Kidney (tissue), 14 donors: ENCODE measurements around the gene AK9. TPM values are rescaled to one million over a fixed set of nuclear protein-coding genes. Genes with fewer than 3 reads are reported as not detected.

Source experiments
- DNase-seq, 5 donors: peaks; one replicate each; pipeline ENCODE4 v3.0.0-alpha.2; 2013 to 2020
- FAIRE-seq: peaks from 2 replicates; lab custom pipeline; 2012; peaks lifted over from hg19 to GRCh38; lab: Jason Lieb, UNC
- H3K27ac ChIP-seq, 2 donors: one replicate each; pipeline ENCODE4 v1.7.0; 2013; ENCODE audit warnings: low read depth in 2 of 2, low read length in 2 of 2, inconsistent platforms in 1 of 2
- H3K27me3 ChIP-seq: one replicate; pipeline ENCODE4 v1.7.1; 2013; ENCODE audit warnings: low read length, inconsistent platforms; ENCODE audit not compliant: control insufficient read depth, insufficient read depth
- H3K36me3 ChIP-seq, 3 donors: one replicate each; pipeline versions ENCODE4 v1.7.0 to v1.7.1; 2013; ENCODE audit warnings: low read length in 3 of 3, control low read depth in 1 of 3, inconsistent platforms in 1 of 3; ENCODE audit not compliant: insufficient read depth in 3 of 3, control insufficient read depth in 2 of 3
- H3K4me1 ChIP-seq, 3 donors: one replicate each; pipeline versions ENCODE4 v1.7.0 to v1.7.1; 2013; ENCODE audit warnings: low read length in 3 of 3, inconsistent platforms in 1 of 3, low read depth in 1 of 3; ENCODE audit not compliant: control insufficient read depth in 2 of 3, insufficient read depth in 2 of 3
- H3K4me3 ChIP-seq, 3 donors: one replicate each; pipeline versions ENCODE4 v1.7.0 to v1.8.1; 2013; ENCODE audit warnings: low read length in 3 of 3, control low read depth in 1 of 3, inconsistent platforms in 1 of 3
- H3K9ac ChIP-seq, 3 donors: one replicate each; pipeline versions ENCODE4 v1.7.0 to v1.7.1; 2013; ENCODE audit warnings: low read length in 3 of 3, control low read depth in 1 of 3, inconsistent platforms in 1 of 3
- H3K9me3 ChIP-seq, 3 donors: one replicate each; pipeline versions ENCODE4 v1.7.0 to v1.7.1; 2013; ENCODE audit warnings: low read length in 3 of 3, control low read depth in 1 of 3, inconsistent platforms in 1 of 3; ENCODE audit not compliant: control insufficient read depth in 2 of 3, insufficient read depth in 1 of 3
- CTCF ChIP-seq: IDR thresholded peaks from 3 replicates; pipeline ENCODE4 v1.5.1; 2012; ENCODE audit warnings: mild to moderate bottlenecking, moderate library complexity, borderline replicate concordance; ENCODE audit not compliant: insufficient read depth; ENCODE audit errors: extremely low read depth
- intact Hi-C: fragments of 100-400 bp; cut with DNase I; formaldehyde crosslinking; loops from one replicate; pipeline ENCODE4 v1.11.1; 2022
- polyA plus RNA-seq: library from polyadenylated mRNA; stranded (reverse); fragments of 350-450 nt; fragmentation: Illumina TruSeq; extraction: RNeasy Lipid Tissue Mini Kit (QIAGEN cat#74804); gene quantifications from one replicate; pipeline ENCODE4 v1.2.3, GENCODE V29; 2014; ENCODE audit warnings: low read depth, low replicate concordance; ENCODE audit not compliant: insufficient read depth
- total RNA-seq: library from RNA; stranded (reverse); fragmentation: NEBNext Ultra II Directional; extraction: Animal tissue kit (Norgen Biotek cat#: 25700); gene quantifications from one replicate; pipeline ENCODE4 v1.2.1, GENCODE V29; 2021
- donor health status: control.
- donor health status: control.
- donor health status: control.
- donor health status: control.
- donor health status: control.
- donor health status: DM: yes; HTN: yes; CAD: no.
- donor health status: Normal renal cell carcinoma (clear cell type).

AK9 gene
- total and polyA plus RNA-seq, 2 donors from 2014 or later, result 4.6 to 10.9 TPM

- intact Hi-C loops, result no loop called here
- no peak for TF ChIP-seq CTCF
Measured at GRCh38 chr6:109498936-109499335, 192.1 kb downstream of the AK9 start.

GRCh38 chr6:109498052-109498451 lies 192.9 kb downstream of the AK9 start:
- H3K27me3 ChIP-seq, result no peaks in the 10 kb centered on the region
- no peak for TF ChIP-seq CTCF
- H3K9ac ChIP-seq, result no peak overlapping the region
- H3K4me1 ChIP-seq, result peaks cover 0 to 5% (median 2%) of the 10 kb centered on the region in 3 donors
- H3K4me3 ChIP-seq, result no peak overlapping the region
- DNase-seq (peak in 2 of 5 donors; percentile 46 to 58), FAIRE-seq (no peak)
- H3K9me3 ChIP-seq, result no peaks in the 10 kb centered on the region
- intact Hi-C loops, result no loop called here
- H3K36me3 ChIP-seq, result no peaks in the 10 kb centered on the region
- H3K27ac ChIP-seq, result no peak overlapping the region

More at GRCh38 chr6:109498936-109499335, 192.1 kb downstream of the AK9 start:
- Histone ChIP-seq H3K27me3 (no peaks in the 10 kb centered on the region), H3K4me1 (peaks cover 2 to 5% (median 2%) of the 10 kb centered on the region in 3 donors), H3K36me3 (no peaks in the 10 kb centered on the region), H3K4me3 (no peak overlapping the region), H3K9me3 (no peaks in the 10 kb centered on the region), H3K27ac (no peak overlapping the region), H3K9ac (no peak overlapping the region)
- peak in 2 of 5 donors; percentile 69 to 74 for DNase-seq
- FAIRE-seq, result peak; percentile 44

GRCh38 chr6:109496036-109496772 lies 194.8 kb downstream of the AK9 start:
- FAIRE-seq (no peak), DNase-seq (no peak)
- no peaks in the 10 kb centered on the region for H3K36me3 ChIP-seq
- intact Hi-C loops, result no loop called here
- peaks cover 1 to 5% (median 2%) of the 10 kb centered on the region in 3 donors for H3K4me1 ChIP-seq
- TF ChIP-seq CTCF, result no peak
- no peaks in the 10 kb centered on the region for H3K9me3 ChIP-seq
- H3K4me3 ChIP-seq, result no peak overlapping the region
- no peaks in the 10 kb centered on the region for H3K27me3 ChIP-seq
- no peak overlapping the region for H3K9ac ChIP-seq
- H3K27ac ChIP-seq, result no peak overlapping the region
